Glomerular visceral epithelial cell (primary cell): Measurements from ENCODE around the gene SLC16A5.
A peak's percentile ranks its signal among the peaks of the same experiment; 100 is the strongest.
"Not testable (repeated sequence)": the region's sequence is repeated elsewhere in the genome, so short reads cannot be mapped to it uniquely, and the experiment has no call there.

Experiments
- DNase-seq: peaks from one replicate; pipeline ENCODE4 v3.0.0-alpha.2; 2016; ENCODE audit errors: extremely low spot score

SLC16A5 gene

DNA sequence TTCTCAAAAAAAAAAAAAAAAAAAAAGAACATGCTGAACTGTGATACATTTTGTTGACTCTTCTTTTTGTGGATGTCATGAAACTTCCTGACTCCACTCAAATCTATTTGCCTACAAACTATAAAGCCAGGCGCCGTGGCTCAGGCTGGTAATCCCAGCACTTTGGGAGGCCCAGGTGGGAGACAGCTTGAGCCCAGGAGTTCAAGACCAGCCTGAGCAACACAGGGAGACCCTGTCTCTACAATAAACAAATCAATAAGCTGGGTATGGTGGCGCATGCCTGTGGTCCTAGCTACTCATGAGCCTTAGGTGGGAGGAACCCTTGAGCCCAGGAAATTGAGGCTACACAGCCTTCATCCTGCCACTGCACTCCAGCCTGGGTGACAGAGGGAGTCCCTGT is 45.2 kb downstream of the SLC16A5 start:
- no peak for DNase-seq

DNA sequence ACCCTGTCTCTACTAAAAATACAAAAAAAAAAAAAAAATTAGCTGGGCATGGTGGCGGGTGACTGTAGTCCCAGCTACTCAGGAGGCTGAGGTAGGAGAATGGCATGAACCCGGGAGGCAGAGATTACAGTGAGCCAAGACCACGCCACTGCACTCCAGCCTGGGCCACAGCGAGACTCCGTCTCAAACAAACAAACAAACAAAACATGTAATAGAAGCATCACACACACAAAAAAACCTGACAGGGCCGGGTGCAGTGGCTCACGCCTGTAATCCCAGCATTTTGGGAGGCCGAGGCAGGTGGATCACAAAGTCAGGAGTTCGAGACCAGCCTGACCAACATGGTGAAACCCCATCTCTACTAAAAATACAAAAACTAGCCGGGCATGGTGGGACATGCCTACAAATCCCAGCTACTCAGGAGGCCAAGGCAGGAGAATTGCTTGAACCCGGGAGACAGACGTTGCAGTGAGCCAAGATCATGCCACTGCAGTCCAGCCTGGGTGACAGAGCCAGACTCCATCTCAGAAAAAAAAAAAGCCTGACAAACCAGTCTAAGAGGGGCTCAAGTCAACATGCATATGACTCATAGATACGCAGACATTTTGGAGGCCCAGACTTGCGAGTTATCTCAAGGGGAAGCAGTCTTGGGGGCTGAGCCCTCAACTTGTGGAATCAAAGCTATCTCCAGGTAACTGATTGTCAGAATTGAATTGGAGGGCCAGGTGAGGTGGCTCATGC is 46.0 kb downstream of the SLC16A5 start:
- not testable (repeated sequence) for DNase-seq

DNA sequence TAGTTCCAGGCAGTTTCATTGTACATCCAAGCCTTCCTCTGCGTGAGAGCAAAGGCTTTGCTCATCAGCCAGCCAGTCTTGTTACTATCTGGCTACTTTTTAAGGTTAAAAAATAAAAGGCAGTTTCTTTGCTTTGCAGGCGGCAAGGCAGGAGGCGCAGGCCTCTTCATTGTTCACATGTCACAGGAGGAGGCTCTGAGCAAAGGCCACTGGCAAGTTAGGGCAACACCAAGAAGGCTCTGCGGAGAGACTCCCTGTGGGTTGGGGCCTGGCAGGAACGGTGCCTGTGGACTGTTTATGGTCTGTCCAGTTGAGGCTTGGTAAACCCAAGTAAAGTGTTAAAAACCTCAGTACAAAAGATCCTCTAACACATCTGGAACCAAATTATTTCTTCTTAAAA is 47.7 kb downstream of the SLC16A5 start:
- no peak for DNase-seq

DNA sequence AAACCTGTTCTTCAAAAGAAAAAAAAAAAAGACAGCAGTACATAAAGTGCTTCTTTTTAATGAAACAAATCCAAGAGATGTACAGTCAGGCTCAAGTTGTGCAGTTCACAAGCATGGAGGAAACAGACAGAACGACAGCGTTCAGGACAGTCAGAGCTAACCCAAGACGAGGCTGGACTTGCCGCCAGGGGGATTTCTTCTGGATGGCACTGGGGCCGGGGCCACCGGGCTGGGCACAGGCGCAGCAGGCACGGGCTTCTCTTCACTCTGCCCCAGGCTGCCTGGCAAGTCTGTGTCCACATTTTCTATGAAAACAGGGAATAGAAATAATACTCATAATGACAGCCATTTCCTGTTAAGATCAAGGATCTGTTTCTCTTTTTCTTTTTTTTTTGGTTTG is 48.2 kb downstream of the SLC16A5 start:
- DNase-seq = no peak

DNA sequence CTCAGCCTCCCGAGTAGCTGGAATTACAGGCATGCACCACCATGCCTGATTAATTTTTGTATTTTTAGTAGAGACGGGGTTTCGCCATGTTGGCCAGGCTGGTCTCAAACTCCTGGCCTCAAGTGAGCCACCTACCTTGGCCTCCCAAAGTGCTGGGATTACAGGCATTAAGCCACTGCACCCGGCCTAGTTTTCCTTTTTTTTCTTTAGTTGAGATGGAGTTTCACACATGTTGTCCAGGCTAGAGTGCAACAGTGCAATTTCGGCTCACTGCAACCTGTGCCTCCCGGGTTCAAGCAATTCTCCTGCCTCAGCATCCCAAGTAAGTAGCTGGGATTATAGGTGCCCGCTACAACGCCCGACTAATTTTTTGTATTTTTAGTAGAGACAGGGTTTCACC is 50.0 kb downstream of the SLC16A5 start:
- DNase-seq = not testable (repeated sequence)

DNA sequence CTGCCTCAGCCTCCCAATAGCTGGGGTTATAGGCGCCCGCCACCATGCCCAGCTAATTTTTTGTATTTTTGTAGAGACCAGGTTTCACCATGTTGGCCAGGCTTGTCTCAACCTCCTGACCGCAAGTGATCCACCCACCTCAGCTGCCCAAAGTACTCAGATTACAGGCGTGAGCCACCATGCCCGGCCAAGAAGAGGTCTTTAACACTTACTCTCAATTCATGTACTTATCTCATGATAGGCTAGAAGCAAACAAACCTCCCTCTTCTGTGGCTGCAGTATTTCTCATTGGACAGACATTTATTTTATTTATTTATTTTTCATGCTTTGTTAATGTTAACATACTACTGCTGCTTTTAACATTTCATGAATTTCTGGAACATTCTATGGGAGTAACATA is 50.8 kb downstream of the SLC16A5 start:
- DNase-seq = no peak

DNA sequence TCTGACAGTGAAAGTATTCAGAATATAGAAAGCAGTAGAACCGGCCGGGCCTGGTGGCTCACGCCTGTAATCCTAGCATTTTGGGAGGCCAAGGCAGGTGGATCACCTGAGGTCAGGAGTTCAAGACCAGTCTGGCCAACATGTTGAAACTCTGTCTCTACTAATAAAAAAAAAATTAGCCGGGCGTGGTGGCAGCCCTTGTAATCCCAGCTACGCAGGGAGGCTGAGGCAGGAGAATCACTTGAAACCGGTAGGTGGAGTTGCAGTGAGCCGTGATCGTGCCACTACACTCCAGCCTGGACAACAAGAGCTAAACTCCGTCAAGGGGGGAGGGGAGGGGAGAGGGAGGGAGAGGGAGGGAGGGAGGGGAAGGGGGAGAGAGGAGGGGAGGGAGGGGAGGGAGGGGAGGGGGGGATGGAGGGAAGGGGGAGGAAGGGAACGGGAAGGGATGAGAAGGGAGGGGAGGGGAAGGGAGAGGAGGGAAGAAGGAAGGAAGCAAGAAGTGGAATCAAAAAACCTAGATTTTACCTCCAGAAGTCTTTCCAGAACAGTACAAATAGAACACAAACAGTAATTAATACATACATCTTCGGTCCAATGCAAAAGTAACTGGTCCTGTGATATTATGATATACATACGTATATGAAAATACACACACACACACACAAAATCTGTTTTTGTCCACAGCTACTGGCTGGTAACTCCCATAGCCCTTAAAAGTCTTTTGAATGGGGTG is 54.6 kb downstream of the SLC16A5 start:
- DNase-seq = no peak

DNA sequence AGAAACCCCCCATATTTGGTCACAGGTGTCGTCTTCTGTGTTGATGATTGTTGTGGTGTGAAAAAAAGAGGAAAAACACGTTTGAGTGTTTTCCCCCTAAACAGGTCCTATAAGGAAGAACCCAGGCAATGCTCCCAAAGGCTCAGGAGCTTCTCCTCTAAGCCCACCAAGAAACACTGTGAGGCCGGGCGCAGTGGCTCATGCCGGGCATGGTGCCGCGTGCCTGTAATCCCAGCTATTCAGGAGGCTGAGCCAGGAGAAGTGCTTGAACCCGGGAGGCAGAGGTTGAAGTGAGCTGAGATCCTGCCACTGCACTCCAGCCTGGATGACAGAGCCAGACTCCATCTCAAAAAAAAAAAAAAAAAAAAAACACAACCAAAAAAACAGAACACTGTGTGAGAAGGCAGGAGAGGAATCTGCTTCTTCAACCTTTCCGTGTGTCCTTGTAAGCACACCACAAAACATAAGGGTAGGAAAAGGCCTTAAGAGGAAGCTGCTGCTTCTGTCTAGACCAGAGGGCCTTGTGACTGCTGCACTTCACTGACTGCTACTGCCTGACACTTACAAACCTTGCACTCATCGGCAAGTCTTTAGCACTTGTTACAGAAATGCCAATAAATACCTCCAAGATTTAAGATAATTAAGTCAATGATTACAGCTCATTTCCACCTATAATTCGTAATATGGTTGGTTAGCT is 57.2 kb downstream of the SLC16A5 start:
- DNase-seq = no peak

DNA sequence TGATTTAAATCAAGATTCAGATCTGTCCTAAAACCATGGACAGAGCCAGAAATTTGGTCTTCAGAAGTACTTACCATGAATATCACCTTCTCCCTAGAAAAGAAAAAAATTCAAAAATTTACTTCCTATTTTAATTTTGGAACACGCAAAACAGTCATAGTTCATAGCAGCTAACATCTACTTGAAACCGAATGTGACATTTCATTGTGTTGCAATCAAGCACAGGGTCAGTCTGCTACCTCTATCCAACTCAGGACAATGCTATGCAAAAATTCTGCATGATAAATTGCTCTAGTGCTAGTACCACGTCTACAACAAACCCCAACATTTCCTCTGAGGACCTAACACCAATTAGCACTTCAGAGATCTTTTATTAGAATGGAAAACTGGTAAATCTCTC is 58.8 kb downstream of the SLC16A5 start:
- no peak for DNase-seq

DNA sequence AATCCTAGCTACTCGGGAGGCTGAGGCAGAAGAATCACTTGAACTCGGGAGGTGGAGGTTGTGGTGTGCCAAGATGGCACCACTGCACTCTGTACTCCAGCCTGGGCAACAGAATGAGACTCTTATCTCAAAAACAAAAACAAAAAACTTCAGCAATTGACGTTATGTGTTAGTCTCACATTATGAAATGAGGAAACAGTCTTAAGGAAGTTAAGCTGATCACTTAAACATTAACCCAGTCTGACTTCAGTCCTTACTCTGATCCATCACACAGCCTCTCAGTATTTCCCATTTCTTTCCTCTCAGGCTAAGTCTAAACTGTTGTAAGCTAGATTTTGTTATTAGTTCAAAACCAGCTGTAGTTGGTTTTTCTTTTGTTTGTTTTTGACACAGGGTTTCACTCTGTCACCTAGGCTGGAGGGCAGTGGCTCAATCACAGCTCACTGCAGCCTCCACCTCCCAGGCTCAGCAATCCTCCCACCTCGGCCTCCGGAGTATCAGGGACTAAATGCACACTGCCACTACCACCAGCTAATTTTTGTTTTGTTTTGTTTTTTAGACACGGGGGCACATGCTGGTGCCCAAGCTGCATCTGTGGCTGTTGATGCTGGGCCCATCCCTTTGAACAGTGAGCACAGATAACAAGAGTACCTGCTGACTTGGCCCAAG is 60.3 kb downstream of the SLC16A5 start:
- DNase-seq = no peak

DNA sequence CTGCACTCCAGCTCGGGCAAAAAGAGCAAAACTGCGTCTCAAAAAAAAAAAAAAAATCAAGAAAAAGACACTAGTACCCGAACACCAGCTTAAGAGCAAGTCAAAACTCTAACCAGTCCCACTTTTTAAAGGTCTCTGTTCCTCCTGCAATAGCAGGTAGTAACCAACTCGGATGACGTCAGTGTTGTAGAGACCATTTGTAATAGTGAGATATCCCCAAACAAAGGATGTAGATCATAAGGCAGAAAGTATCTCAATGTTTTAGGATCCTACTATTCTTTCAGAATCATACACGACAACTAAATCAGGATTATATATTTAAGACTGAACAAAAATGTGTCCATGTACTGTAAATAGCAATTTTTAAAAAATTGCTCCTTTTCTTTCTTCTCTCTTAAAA is 64.2 kb downstream of the SLC16A5 start:
- DNase-seq = no peak

DNA sequence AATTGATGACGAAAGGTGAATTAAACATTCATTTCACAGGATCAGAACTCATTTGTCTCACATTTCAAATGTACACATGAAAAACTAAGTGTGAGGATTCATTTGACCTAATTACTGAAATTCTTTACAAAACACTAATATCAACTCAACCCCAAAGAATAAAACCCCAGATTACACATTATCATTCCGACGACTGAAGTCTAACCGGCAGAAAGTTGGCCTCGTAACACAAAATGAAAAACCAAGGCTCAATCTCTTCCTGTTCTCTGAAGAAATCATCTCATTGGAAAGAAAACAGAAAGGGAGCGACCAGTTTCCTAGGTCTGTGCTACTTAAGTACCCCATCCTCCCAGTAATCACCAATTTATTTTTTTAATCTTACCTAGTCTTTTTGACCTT is 64.8 kb downstream of the SLC16A5 start:
- no peak for DNase-seq

DNA sequence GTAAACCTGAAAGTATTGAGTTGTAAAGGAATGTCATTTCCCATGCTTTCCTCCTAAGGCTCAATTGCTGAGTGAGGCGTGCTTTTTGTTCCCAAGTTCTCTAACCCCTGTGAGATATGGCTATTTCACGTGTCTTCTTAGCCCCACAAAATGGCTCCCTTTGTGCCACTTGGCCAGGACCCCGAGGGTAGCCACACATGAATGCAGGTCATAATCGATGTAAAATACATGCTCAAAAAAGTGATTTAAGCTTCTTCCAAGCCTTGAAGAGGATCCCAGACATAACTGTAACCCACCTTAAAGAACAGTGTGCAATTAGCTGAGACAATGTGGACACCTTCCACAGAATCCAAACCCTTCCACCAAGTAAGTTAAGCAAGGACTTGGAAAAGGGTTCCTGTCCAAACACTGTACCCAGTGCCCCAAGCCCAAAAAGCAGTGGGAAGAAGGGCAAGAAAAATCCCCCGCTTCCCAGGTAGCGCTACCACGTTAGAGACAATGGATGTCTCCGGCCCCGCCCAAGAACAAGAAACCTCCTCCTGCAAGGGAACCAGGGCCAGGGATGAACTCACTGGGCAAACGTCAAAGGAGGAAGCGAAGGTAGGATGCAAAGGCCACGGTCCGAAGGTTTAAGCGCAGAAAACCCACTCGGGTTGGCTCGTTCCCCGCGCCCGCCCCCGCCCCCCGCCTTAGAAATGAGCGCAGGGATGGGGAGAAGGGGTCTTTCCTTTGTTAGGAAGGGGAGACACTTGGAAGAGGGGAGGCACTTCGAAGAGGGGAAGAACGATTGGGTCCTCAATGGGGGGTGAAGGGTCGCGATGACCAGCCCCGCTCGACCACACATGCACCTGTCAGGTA is 65.4 kb downstream of the SLC16A5 start:
- DNase-seq = peak; percentile 67

DNA sequence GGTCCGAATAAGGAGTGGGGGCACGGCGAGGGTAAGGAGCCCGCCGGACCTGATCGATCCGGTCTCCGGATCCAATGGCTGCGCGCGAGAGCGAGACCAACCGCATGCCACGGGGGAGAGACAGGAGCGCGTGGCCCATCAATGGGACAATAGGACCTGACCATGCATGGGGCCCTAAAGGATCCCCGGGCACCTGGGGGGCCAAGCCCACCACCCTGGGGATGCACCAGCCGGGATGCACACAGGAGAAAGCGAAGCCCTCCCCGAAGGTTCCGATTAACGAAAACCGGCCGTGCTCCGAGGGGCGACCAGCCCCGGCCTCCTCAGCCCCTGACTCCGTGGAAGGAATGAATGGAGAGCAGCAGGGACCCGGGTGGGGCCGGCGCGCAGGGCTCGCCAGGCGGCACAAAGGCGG is 66.0 kb downstream of the SLC16A5 start:
- DNase-seq = peak; percentile 31

DNA sequence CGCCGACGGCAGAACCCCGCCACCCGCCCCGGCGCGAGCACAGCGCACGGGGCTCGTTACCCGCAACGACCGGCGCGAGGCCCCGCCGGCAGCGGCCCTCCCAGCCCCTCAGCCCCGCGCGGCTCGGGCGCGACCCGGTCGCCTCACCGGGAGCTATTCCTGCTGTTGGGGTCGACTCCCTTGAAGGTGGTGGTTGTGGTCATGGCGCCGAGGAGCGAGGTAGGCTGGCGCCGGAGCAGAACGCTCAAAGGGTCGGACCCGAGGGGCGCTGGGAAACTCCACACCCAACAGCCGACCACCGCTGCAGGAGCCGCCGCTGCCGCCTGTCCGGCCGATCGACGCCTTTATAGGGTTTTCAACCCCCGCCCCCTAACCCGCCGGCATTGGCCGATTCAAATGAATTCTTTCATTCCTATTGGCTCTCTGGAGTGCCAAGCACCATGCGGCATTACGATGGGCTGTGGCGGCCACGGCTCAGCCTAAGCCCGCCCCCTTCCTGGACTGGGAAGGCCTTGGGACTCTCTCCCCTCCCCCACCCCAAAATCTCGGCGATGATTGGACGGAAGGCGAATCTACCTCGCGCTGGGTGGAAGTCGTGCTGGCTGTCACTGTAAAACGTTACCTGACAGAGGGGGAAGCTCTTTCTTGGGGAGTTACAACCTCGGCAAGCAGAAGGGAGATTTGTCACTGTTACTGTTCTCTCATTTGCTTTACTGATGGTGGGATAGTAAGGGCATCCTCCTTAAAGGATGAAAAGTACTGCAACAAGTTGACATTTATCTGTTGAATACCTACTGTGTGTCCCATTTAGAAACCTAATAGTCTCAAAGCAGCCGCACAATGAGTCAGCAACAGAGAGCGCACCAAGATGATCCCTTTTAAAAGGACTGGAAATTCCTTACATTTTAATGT is 66.7 kb downstream of the SLC16A5 start, which contains the start of gene JPT1:
Gene JPT1, minus strand, starts transcription at position 318 of the 912 bp plus-strand sequence. Its CDS starts 115 bp downstream, at position 203.
- peak; percentile 99 for DNase-seq

DNA sequence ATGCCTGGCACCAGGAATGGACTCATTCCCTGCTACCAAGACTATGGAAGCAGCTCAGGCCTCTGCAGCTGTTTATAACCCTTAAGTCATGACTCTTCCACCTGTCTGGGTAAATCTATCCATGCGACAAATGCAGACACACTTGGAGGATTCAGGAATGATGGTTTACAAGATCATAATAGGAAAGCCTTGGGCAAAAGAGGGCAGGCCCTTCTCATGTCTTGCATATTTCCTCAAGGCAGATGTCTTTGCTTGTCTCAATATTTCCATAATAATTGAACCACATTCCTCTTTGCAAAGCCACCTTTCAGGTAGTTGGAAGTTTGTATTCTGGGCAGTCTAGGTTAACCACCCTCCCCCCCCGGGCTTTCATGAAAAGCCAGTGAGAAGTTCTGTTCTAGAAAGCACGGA is 67.4 kb downstream of the SLC16A5 start:
- peak; percentile 68 for DNase-seq
